CD4-positive, alpha-beta T cell treated with Interleukin-12 subunit alpha and Interleukin-12 subunit beta, for 1 hour (primary cell): ENCODE data around the gene ACOT6.
"Not testable (repeated sequence)": the region's sequence is repeated elsewhere in the genome, so short reads cannot be mapped to it uniquely, and the experiment has no call there.

Source experiments
- DNase-seq: peaks from one replicate; pipeline ENCODE4 v3.0.0-alpha.2; 2020

The ACOT6 gene

DNA sequence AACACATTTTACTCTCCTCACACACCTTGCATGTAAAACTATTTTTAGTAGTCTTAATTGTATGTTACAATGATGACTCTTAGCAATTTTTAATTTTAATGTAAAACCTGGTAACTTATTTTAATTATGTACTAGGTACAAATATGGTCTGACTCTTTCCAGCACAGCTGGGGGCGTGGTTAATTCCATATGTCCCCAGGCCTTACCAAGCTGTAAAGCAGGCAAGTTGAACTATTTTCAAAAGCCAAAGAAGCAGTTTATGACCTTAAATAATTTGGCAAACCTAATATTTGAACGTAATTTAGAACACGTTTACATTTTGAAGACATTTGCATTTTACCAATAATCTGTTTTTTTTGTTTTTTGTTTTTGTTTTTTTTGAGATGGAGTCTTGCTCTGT is 9.3 kb upstream of the ACOT6 start:
- no peak for DNase-seq

DNA sequence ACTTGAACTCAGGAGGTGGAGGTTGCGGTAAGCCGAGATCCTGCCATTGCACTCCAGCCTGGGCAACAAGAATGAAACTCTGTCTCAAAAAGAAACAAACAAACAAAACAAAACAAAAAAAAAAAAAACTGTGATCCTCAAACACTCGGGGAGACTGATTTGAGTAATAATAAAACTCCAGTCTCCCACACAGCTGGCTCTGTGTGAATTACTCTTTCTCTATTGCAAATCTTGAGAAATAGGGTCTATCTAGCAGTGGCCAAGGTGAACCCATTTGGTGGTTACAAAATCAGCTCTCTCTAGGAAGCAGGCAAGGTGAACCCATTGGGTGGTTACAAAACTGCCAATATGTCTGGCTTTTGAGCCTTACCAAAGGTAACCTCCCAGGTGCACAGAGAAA is 6.0 kb upstream of the ACOT6 start:
- no peak for DNase-seq

DNA sequence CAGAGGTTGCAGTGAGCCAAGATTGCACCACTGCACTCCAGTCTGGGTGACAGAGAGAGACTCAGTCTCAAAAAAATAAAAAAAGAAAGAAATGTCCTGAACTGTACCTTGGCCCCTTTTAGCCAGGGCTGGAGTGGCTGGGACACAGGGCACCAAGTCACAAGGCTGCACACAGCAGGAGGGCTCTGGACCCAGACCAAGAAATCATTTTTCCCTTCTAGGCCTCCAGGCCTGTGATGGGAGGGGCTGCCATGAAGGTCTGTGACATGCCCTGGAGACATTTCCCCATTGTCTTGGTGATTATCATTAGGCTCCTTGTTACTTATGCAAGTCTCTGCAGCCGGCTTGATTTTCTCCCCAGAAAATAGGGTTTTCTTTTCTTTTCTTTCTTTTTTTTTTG is 5.1 kb upstream of the ACOT6 start:
- no peak for DNase-seq

DNA sequence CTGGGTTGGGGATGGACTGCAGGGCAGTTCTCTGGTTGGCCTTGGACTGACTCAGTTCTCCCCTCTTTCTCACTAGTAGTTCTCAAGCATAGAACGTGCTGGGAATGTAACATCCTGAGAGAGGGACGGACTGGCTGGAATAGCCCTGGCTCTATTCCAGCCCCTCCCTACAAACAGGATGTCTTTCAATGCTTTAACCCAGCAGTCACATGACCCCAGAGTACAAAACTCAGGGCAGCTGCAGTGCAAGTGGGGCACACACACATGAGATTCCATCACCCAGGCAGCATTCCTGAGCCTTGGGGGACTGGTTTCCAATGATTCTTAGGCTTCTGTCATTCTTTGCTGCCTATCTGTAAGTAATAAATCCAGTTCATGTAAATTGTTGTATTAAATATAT is 1.6 kb upstream of the ACOT6 start:
- no peak for DNase-seq

DNA sequence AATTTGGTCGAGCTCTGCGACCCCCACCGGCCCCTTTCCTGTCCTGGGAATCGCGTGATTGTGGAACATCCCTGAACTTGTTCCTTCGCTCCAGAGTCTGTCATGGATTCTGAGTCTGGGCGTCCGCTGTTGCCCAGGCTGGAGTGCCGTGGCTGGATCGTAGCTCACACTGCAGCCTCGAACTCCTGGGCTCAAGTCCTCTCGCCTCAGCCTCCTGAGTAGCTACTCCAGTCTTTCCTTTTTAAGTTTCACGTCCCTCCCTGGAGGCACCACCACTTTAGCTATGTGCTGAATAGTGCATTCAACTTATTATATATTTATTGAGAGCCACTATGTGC is 698 bp downstream of the ACOT6 start:
- no peak for DNase-seq

DNA sequence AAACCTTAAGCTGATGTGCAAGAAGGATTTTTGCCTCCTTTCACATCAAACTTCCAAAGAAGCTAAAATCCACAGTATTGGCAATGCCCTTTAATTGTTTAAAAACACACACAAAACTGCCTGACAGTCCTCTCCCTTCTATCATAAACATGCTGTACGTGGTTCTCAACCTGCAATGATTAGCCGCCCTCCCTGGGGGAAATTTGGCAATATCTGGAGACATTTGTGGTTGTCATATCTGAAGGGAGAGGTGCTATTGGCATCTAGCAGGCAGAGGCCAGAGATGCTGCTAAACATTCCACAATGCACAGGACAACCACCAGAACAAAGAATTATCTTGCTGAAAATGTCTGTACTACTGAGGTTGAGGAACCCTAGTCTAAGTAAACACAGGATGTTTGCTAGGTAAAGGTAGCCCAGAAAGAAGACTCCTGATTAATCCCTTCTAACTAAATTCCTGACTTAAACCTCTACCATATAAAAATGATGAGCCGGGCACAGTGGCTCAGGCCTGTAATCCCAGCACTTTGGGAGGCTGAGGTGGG is 1.2 kb downstream of the ACOT6 start:
- DNase-seq: no peak

DNA sequence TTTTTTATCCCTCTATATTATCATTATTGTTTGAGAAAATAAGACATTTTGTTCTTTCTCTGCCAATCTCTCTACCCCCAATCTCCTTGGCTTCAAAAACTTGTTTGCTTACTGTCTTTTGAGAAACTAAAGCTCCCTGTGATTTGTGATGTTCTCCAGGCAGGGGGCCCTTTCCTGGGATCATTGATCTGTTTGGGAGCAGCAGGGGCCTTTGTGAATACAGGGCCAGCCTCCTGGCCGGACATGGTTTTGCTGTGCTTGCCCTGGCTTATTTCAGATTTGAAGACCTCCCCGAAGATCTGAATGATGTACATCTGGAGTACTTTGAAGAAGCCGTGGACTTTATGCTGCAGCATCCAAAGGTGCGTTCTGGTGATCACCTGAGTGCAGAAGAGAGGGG is 4.5 kb downstream of the ACOT6 start:
- DNase-seq: no peak

DNA sequence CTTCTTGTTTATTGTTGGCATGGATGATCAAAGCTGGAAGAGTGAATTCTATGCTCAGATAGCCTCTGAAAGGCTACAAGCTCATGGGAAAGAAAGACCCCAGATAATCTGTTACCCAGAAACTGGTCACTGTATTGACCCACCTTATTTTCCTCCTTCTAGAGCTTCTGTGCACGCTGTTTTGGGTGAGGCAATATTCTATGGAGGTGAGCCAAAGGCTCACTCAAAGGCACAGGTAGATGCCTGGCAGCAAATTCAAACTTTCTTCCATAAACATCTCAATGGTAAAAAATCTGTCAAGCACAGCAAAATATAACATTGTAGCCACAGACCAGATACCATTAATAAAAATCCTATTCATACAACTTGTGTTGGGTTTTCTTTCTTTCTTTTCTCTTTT is 7.2 kb downstream of the ACOT6 start:
- no peak for DNase-seq

DNA sequence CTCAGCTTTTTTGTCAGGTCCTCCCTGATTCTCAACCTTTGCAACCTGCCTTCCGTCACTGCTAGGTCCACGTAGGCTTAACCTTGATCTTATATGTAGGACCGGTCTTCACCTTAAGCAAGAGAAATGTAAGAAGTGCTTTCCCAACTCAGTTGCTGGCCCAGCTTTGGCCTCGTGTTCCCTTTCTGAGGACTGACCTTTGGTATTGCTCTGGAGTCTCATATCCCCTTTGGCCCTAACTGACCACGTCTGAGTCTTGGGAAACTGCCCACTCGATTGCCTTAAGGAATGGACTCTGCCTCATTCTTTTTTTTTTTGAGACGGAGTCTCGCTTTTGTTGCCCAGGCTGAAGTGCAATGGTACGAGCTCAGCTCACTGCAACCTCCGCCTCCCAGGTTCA is 8.0 kb downstream of the ACOT6 start:
- DNase-seq: no peak

DNA sequence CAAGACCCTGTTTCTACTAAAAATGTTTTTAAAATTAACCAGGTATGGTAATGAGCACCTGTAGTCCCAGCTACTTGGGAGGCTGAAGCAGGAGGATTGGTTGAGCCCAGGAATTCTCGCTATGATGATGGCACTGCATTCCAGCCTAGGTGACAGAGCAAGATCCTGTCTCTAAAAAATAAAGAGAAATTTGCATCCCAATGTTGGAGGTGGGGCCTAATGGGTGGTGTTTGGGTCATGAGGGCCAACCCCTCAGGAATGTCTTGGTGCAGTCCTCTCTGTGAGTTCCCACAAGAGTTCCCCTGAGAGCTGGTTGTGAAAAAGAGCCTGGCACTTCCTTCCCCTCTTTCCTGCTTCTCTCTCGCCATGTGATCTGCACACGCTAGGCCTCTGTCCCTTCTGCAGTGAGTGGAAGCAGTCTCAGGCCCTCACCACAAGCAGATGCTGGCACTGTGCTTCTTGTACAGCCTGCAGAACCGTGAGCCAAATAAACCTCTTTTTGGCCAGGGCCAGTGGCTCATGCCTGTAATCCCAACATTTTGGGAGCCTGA is 11.3 kb downstream of the ACOT6 start:
- no peak for DNase-seq

DNA sequence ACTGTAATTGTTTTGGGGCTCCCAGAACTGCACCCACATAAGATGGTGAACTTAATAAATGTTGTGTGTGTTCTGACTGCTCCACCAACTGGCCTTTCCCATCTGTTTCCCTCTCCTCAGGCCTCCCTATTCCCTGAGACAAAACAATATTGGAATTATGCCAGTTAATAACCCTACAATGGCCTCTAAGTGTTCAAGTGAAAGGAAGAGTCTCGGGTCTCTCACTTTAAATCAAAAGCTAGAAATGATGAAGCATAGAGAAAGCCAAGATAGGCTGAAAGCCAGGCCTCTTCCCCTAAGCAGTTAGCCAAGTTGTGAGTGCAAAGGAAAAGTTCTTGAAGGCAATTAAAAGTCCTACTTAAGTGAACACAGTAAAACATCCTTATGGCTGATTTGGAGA is 13.4 kb downstream of the ACOT6 start:
- no peak for DNase-seq

DNA sequence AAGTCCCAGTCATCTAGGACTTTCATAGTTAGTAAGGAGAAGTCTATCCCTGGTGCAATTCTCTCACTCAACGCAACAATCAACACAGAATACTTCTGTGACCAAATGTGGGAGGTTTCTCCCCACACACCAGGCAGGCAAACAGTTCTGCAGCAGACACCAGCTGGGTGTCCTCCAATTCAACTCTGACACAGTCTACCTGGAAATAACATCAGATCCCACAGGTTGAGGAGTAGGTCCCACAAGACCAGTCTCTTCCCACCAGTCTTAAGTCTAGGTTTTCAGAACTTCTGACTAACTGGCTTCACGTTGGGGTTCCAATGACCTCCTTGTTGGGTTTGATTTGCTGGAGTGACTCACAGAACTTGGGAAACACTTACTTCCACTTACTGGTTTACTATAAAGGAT is 14.8 kb downstream of the ACOT6 start:
- DNase-seq: no peak

DNA sequence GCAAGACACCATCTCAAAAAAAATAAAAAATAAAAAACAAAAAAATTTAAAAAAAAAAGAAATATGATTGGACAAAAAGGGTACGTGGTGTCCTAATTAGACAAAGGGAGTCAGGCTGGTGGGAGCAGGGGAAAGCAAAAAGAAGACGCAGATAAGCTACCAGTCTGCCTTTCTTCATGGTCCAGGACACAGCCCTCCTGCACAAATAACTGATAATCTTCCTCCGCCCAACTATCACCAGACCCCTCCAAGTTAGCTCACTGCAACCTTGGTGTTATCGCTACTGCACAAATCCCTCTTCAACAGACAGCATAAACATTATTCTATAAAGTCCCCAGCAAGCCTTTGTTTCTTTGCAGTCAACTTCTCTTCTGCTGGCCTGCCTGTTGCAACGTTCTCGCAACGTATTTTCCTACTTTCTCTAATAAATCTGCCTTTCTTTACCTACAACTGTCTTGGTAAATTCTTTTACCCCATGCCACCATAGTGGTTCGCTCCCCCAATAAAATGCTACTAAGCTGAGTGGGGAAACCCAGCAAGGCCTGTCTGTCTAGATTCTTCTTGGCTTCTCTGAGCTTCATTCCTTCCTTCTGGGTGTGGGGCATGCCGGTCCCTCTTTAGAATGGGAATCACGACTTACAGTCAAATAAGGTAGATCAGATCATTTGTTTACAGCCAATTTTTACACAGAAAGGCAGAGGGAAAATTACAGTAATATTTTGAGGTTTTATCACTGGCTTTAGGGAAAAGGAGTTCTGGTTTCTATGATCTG is 17.9 kb downstream of the ACOT6 start:
- no peak for DNase-seq

DNA sequence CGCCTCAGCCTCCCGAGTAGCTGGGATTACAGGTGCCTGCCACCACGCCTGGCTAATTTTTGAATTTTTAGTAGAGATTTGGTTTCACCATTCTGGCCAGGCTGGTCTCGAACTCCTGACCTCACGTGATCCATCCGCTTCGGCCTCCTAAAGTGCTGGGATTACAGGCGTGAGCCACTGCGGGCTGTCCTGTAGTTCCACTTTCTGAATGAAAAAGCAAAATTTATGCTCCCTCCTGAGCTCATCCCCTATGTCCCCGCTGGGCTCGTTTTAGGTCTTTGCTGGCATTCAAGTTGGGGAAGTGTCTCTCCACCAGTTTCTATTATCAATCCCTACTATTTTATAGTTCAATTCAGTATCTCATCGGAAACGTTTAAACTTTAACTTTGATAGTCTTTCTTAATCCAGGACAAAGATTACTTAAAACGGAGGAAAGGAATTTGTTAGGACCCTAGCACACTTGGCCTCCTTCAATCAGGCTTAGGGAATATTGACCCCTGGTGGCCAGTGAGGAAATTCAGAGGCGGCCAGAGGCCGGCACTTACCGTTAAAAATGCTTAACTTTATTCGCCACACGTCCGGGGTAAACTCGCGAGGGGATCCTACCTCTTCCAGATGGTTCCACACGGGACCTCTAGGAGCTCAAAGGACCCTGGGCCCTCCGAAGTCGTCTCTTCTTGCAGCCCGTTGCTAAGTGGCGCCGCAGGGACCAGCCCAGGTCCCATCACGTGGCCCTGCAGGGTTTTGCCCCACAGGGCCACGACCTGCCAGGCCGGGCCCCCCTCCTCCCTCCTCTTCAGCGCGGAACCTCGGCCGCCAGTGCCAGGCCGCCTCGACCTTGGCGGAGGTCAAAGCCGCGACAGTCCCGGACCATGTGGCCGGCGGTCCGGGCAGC is 21.0 kb downstream of the ACOT6 start:
- DNase-seq: peak; percentile 71

DNA sequence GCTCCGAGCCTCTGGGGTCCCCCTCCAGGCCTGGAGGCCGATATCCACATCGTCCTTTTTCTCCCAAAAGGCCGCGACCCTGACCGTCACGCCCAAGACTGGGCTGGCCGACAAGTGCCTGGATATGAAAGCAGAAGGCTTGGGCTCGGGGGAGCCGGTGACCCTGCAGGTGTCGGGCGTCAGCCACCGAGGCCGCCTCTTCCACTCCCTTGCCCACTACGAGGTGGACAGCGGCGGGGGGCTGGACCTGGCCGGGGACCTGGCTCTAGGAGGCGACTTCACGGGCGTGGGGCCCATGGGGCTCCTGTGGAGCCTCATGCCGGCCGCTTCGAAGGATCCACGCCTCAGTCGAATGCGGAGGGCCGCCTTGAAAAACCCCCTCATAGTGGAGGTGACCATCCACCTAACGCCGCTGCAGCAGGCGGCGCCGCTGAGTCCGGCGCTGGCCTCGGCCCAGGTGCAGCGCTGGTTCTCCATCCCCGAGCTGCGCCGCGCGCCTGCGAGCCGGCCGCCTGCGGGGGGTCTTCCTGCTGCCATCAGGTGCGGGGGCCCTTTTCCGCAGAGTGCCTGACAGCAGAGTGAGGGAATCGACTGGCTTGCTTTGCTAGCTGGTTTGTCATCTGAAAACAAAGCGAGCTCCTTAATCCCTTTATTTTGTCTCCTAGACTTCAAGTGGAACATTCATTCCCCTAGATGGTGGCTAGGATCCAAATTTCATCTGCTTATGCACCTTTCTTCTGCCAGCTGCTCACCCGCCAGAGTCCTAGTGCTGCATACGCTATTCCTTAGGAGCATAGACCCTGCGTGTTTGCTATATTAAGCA is 21.9 kb downstream of the ACOT6 start:
- DNase-seq: no peak

DNA sequence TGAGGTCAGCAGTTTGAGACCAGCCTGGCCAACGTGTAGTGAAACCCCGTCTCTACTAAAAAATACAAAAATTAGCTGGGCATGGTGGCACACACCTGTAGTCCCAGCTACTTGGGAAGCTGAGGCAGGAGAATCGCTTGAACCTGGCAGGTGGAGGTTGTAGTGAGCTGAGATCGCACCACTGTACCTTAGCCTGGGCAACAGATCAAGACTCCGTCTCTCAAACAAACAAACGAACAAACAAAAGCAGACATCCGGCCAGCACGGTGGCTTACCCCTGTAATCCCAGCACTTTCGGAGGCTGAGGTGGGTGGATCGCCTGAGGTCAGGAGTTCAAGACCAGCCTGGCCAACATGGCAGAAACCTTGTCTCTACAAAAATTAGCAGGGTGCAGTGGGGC is 24.0 kb downstream of the ACOT6 start:
- DNase-seq: not testable (repeated sequence)

DNA sequence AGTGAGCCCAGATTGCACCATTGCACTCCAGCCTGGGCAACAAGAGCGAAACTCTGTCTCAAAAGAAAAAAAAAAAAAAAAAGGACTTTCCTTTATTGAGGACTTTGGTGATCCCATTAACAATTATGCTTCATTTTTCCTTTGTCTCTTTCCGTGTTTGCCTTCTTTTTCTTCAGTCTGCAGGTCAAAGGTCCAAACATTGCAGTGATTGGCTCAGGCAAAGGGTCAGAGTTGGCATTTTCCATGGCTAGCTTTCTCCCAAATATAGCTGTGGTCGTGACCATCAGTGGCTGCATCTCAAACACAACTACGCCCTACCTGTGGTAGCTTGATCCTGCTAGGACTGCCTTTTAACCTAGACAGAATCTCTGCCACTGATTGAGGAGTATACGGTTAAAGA is 25.5 kb downstream of the ACOT6 start:
- no peak for DNase-seq

DNA sequence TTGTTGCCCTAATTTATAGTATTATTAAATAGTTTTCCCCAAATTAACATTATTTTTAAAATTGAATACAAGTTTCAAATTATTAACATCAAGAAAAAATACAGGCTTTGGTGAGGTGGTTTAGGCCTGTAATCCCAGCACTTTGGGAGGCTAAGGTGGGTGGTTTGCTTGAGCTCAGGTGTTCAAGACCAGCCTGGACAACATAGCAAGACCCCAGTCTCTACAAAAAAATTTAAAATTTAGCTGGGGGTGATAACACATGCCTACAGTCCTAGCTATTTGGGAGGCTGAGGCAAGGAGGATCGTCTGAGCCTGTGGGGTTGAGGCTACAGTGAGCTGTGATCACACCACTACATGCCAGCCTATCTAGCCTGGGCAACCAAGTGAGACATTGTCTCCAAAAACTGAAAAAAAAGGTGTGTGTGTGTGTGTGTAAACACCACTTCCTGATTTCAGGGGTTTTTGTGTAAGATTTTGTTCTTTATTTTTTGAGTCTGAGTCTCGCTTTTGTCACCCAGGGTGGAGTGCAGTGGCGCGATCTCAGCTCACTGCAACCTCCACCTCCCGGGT is 28.6 kb downstream of the ACOT6 start:
- no peak for DNase-seq

DNA sequence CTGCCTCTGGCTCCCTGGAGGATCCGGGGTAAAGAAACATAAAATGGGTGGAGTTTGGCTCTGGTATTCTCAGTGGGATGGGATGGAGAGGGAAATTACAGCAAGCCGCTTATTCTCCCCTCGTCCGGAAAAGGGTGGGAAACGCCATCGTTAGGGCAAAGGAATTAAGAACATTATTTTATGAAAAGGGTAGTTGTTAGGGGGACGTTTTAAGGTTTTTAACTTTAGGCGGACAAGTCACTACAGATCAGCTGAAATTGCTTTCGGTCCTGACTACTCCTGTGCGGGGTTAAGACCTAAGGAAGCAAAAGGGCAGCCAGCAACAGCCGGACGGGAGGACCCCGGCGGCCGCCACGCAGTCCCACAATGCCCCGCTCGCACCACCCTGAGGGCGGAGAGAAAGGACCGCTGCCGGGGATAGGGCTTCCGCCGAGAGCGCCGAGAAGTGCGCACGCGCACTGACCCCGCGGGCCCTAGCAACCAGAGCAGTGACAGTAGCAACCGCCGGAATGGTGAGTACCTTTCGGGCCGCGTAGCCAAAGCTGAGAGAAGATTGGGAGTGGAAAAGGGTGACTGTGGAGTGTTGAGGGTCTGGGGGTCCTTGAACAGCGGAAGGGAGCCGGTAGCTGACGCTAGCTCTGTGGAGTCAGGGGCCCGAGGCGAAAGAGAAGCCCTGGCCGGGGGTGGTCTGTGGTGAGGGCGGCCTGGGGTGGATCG is 32.4 kb downstream of the ACOT6 start, which contains the start of gene DNAL1:
DNAL1 (plus strand) TSS at position 456 of the 717 bp plus-strand sequence; CDS start at position 510, 54 bp downstream.
- peak; percentile 94 for DNase-seq

DNA sequence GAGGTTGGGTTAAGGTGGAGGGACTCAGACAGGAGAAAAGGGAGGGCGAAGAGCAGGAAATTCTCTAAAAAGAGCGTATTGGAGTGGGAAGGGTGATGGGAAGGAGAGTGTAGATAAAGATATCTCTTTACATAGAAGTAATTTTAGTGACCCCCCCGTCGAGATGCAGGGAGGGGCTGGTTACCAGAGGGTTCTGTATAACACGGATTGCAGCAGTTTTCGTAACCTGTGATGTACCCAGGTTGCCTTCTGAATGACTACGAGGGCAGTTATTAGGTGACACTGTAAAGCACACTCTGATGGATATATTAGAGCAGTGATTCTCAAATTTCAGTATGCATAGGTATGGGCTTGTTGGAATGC is 32.9 kb downstream of the ACOT6 start:
- no peak for DNase-seq

DNA sequence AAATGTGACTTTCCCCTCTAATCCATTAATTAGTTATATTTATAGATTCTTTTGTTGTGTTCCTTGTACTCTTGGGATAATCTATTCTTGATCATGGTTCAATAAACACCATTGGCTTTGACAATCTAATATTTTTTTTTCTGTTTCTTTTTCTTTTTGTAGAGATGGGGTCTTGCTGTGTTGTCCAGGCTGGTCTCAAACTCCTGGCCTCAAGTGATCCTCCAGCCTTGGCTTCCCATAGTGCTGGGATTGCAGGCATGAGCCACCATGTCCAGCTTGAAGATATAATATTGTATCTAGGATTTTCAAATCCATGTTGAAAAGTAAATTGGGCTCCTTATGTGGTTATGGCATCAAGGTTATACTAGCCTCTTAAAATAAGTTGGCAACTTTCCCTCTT is 38.7 kb downstream of the ACOT6 start:
- DNase-seq: no peak

DNA sequence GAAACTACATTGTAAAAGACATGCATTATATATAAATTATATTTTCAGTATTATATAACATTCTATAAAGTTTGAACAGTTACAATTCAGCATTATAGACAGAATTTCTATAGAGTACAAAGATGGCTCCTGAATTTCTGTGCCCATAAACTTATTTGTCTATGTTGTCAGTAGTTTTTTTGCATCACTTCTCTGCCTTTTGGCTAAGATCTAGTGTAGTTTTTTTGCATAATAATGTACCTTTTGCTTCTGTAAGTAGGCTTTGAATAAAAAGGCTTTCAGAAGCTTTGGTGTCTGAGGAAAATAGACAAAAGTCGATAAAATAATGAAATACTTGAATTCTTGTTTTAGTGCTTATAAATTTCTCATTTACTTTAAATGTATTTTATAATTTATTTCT is 43.5 kb downstream of the ACOT6 start:
- DNase-seq: no peak
